CD4-positive, alpha-beta T cell treated with Interleukin-15 for 4 hours (primary cell): ENCODE data around the gene SHC2.
"Not testable (repeated sequence)": the region's sequence is repeated elsewhere in the genome, so short reads cannot be mapped to it uniquely, and the experiment has no call there.

Source experiments
- DNase-seq: peaks from one replicate; pipeline ENCODE4 v3.0.0-alpha.2; 2020; ENCODE audit warnings: low spot score

SHC2 gene

GRCh38 chr19:492091-492531 is 31.3 kb upstream of the SHC2 start:
- no peak for DNase-seq

- DNase-seq = no peak
These were observed 30.4 kb upstream of the SHC2 start for GRCh38 chr19:491146-491741.

- peak; percentile 6 for DNase-seq
These were observed 28.8 kb upstream of the SHC2 start for GRCh38 chr19:489418-490196.

GRCh38 chr19:488505-489417 is 27.9 kb upstream of the SHC2 start:
- peak; percentile 95 for DNase-seq

GRCh38 chr19:485583-486236 is 24.9 kb upstream of the SHC2 start:
- DNase-seq = no peak

- no peak for DNase-seq
These were observed 24.2 kb upstream of the SHC2 start for GRCh38 chr19:485077-485476.

GRCh38 chr19:484494-484893 is 23.7 kb upstream of the SHC2 start:
- no peak for DNase-seq

GRCh38 chr19:483332-484072 is 22.7 kb upstream of the SHC2 start:
- DNase-seq = no peak

GRCh38 chr19:482186-483041 is 21.6 kb upstream of the SHC2 start:
- no peak for DNase-seq

- not testable (repeated sequence) for DNase-seq
These were observed 20.3 kb upstream of the SHC2 start for GRCh38 chr19:481100-481499.

GRCh38 chr19:480016-480855 is 19.4 kb upstream of the SHC2 start:
- peak; percentile 48 for DNase-seq

GRCh38 chr19:478976-479375 is 18.1 kb upstream of the SHC2 start:
- no peak for DNase-seq

GRCh38 chr19:478236-478903 is 17.5 kb upstream of the SHC2 start:
- DNase-seq = no peak

- DNase-seq = no peak
These were observed 14.5 kb upstream of the SHC2 start for GRCh38 chr19:475360-475759.

GRCh38 chr19:474126-475078 is 13.6 kb upstream of the SHC2 start:
- no peak for DNase-seq

GRCh38 chr19:472005-472858 is 11.4 kb upstream of the SHC2 start:
- no peak for DNase-seq

- DNase-seq = no peak
These were observed 9.9 kb upstream of the SHC2 start for GRCh38 chr19:470701-471100.
